Measurements from ENCODE around the gene ATG2B. TPM values are rescaled to one million over a fixed set of nuclear protein-coding genes. Genes with fewer than 3 reads are reported as not detected.

ATG2B gene
- total RNA-seq, 2 experiments from 2014 or later: 17.2 to 18.9 TPM

DNA sequence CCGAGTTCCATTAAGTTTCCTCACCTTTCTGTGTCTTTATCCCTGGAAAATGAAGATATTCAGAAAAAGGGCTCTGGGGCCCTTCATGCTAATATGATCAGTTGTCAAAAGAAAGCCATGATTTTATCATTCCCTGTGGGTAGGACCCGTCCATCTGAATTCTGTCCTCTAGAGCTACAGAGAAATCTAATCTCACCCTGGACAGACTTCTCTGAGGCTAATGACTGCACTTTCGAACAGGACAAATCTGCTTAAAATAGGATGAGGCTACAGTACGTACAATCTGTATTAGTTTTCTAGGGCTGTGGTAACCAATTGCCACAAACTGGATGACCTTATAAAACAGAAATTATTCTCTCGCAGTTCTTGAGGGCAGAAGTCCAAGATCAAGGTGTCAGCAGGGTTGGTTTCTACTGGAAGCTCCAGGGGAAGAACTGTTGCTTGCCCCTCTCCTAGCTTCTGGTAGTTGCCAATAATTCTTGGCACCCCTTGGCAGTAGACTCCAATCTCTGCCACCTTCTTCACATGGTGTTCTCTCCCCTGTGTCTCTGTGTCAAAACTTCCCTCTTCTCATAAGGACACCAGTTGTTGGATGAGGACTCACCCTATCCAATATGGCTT is 30.0 kb upstream of the ATG2B start:
- Mint-ChIP-seq H3K27ac (no peak overlapping the region), H3K4me3 (peak overlapping the region; percentile 88), H3K9me3 (no peaks in the 10 kb centered on the region), H3K4me1 (peaks cover 18% of the 10 kb centered on the region), H3K27me3 (peaks cover 7% of the 10 kb centered on the region), H3K36me3 (ENCODE audit: low read depth) (no peaks in the 10 kb centered on the region)
- DNase-seq: no peak
- CTCF ChIA-PET: interaction anchor here (1.1 to 1.4 kb wide), 2 partner anchors 11 to 13 kb away, joined by 3 to 4 read pairs; no protein-coding TSS in a partner anchor
- POLR2A ChIA-PET: no interaction called here

DNA sequence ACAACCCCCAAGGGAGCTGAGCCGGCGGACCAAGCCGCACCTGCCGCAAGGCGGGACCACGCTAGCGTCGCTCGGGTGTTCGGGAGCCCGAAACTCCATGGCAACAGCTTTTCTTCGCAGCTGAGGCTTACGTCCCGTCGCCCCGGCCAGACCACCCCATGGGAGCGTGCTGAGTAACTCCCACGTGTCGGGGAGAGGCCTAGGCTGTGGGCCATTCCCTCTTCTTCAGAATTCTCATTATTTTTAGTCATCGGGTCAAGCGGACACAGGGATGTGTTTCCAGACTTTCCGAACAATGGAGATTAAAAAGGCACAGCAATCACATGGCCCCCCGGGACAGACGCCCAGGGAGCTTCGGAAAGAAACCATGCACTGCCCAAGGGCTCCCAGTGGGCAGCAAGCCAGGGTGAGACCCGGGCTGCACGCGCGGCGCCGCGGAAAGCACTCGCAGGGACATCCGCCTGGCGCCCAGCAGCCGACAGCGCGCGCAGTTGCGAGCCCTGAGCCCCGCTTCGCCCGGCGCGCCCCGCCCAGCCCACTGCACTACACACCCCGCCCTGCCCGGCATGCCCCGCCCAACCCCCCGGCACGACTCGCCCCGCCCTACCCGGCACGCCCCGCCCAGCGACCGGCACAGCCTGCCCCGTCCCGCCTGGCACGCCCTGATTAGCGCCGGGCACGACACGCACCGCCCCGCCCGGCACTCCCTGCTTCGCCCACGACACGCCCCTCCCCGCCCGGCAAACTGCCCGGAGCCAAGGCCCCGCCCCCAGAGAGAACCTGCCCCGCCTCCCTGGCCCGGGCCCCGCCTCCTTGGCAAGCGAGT is 28.4 kb upstream of the ATG2B start:
- Mint-ChIP-seq H3K4me1 (peaks cover 18% of the 10 kb centered on the region), H3K9me3 (no peaks in the 10 kb centered on the region), H3K27ac (peak overlapping the region; percentile 90), H3K36me3 (ENCODE audit: low read depth) (peaks cover 3% of the 10 kb centered on the region), H3K27me3 (peaks cover 7% of the 10 kb centered on the region), H3K4me3 (peak overlapping the region; percentile 88)
- ChIA-PET CTCF (interaction anchor here (1.1 to 1.4 kb wide), 2 partner anchors 25 to 85 kb away, joined by 3 read pairs; no protein-coding TSS in a partner anchor), POLR2A (no interaction called here)
- DNase-seq: peak; percentile 99

DNA sequence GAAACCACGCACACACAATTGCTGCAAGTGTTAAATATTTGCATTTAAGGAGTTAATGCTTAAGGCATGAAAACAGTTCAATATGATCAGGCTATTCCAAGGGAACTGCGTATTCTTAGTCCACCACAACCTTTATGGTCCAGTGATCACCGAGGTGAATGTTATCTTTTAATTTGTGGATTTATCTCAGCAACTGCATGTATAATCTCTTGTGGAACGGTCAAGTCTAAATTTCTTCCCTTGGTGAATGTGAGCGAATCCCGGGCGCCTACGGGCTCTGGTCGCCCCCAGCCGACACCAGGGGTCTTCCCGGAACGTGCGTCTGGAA is 27.8 kb upstream of the ATG2B start:
- H3K9me3 Mint-ChIP-seq: no peaks in the 10 kb centered on the region
- peaks cover 5% of the 10 kb centered on the region for H3K27me3 Mint-ChIP-seq
- no peak for DNase-seq
- ChIA-PET POLR2A (no interaction called here), CTCF (interaction anchor here (0.7 to 1.4 kb wide), 3 partner anchors 9 to 84 kb away, joined by 3 read pairs; no protein-coding TSS in a partner anchor)
- peak overlapping the region; percentile 88 for H3K4me3 Mint-ChIP-seq
- peaks cover 18% of the 10 kb centered on the region for H3K4me1 Mint-ChIP-seq
- H3K36me3 Mint-ChIP-seq (ENCODE audit: low read depth): peaks cover 5% of the 10 kb centered on the region
- H3K27ac Mint-ChIP-seq: peak overlapping the region; percentile 90

DNA sequence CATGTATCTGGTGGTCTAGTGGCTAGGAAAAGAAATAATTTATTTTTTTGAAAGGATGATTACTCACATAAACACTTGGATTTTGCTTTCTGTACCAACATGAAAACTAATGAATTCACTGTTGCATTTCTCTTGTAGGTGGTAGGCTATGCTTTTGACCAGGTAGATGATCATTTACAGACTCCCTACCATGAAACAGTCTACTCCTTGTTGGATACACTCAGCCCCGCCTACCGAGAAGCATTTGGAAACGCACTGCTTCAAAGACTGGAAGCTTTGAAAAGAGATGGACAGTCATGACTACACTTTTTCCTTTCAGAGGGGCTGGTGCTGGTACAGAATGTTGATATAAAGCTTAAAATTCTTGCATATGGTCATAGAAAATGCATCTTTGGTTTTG is 22.2 kb upstream of the ATG2B start:
- DNase-seq: no peak
- Mint-ChIP-seq H3K4me3 (no peak overlapping the region), H3K9me3 (no peaks in the 10 kb centered on the region), H3K36me3 (ENCODE audit: low read depth) (peaks cover 8% of the 10 kb centered on the region), H3K27me3 (no peaks in the 10 kb centered on the region), H3K27ac (no peak overlapping the region), H3K4me1 (peaks cover 11% of the 10 kb centered on the region)
- ChIA-PET POLR2A (no interaction called here), CTCF (no interaction called here)

DNA sequence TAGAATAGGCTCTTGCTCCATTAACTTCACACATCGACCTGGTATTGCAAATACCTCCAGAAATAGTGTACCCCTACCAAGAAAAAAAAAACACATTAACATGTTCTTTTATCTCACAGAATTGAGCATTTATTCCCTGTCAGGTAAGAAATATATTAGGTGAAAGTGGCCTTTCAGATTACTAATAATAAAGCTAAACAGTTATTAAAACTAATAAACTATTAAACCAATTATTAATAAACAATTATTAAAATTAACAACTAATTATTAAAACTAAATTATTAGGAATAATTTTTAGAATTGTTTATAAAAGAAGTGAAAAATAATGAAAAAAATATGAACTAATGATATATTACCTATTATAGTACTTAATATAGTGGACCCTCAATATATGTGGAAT is 21.6 kb upstream of the ATG2B start:
- no peaks in the 10 kb centered on the region for H3K27me3 Mint-ChIP-seq
- H3K4me3 Mint-ChIP-seq: no peak overlapping the region
- DNase-seq: no peak
- ChIA-PET CTCF (no interaction called here), POLR2A (no interaction called here)
- H3K4me1 Mint-ChIP-seq: peaks cover 10% of the 10 kb centered on the region
- peaks cover 8% of the 10 kb centered on the region for H3K36me3 Mint-ChIP-seq (ENCODE audit: low read depth)
- no peak overlapping the region for H3K27ac Mint-ChIP-seq
- H3K9me3 Mint-ChIP-seq: no peaks in the 10 kb centered on the region

DNA sequence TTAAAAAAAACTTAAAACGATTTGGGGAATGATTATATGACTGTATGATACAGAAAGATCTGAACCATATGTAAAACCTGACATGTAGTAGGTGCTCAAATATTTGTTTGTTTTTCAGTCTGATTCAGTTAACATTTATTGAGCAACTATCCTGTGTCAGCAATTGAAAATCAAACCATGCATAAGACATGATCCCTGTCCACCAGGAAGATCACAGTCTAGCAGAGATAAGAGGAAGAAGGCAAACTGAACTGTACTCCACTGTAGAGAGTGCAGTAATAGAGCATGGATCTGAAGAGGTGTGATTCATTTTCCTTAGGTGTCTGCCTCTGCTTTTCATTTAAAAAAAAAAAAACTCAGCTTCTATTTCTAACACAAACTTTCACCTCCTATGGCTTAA is 20.9 kb upstream of the ATG2B start:
- Mint-ChIP-seq H3K4me3 (no peak overlapping the region), H3K36me3 (ENCODE audit: low read depth) (peaks cover 8% of the 10 kb centered on the region), H3K4me1 (peaks cover 10% of the 10 kb centered on the region), H3K9me3 (no peaks in the 10 kb centered on the region), H3K27me3 (no peaks in the 10 kb centered on the region), H3K27ac (no peak overlapping the region)
- ChIA-PET CTCF (no interaction called here), POLR2A (no interaction called here)
- no peak for DNase-seq

DNA sequence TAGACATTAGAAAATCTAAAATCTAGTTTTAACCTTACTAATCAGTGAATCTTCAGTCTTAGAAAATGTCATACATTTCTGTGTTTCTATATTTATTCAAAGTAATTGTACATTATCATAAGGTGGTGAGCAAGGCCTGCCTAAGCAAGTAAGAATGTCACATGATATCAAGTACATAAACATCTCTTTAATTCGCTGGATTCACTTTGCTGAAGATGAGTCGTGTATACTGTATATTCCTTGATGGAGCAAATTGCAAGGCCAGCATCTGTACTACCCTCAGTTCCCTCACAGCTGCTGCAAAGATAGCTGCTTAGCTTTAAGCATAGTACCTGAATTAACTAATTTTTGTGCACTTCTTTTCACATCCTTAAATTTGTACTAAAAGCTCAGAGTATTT is 20.3 kb upstream of the ATG2B start:
- POLR2A ChIA-PET: no interaction called here
- Mint-ChIP-seq H3K27ac (no peak overlapping the region), H3K4me1 (peaks cover 10% of the 10 kb centered on the region), H3K27me3 (no peaks in the 10 kb centered on the region), H3K4me3 (no peak overlapping the region), H3K9me3 (no peaks in the 10 kb centered on the region), H3K36me3 (ENCODE audit: low read depth) (peaks cover 8% of the 10 kb centered on the region)
- CTCF ChIA-PET: interaction anchor here (2.3 kb wide), 1 partner anchor 16 kb away, joined by 9 read pairs; no protein-coding TSS in a partner anchor
- no peak for DNase-seq

DNA sequence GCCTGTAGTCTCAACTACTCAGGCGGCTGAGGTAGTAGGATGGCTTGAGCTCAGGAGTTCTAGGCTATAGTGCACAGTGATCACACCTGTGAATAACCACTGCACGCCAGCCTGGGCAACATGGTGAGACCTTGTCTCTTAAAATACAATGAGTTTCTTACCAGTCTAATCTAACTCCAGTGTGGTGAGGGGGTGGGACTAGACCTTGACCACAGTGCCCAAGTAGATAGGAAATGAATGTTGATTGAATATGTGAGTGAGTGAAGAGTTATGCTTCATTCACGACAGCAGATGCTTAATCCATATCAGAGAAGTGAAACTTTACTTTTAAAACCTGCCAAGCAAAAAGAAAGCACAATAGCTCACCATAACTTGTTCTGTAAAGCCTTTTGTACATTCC is 17.6 kb upstream of the ATG2B start:
- POLR2A ChIA-PET: interaction anchor here (0.6 kb wide), 1 partner anchor 36 kb away, joined by 4 read pairs; no protein-coding TSS in a partner anchor
- CTCF ChIA-PET: interaction anchor here (1.3 to 1.4 kb wide), 2 partner anchors 8 to 10 kb away, joined by 4 to 5 read pairs; no protein-coding TSS in a partner anchor
- no peak overlapping the region for H3K27ac Mint-ChIP-seq

DNA sequence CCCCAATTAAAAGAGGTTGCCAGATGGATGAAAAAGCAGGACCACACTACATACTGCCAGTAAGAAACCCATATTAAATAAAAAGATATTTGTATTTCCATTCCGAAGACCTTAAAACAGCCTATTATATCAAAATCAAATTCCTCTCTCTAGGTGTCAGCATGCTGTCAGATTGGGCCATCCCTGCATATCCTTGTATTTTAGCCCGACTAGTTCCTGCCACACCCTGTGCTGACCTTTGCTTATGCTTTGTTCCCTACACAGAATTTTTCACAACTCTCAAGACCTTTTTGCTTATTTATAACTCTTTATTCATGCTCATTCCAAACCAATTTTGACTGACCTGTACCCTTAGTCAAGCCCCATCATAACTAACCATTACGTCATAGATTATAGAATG is 13.0 kb upstream of the ATG2B start:
- ChIA-PET CTCF (no interaction called here), POLR2A (no interaction called here)
- Mint-ChIP-seq H3K4me3 (no peak overlapping the region), H3K27me3 (no peaks in the 10 kb centered on the region), H3K27ac (no peak overlapping the region), H3K9me3 (no peaks in the 10 kb centered on the region), H3K36me3 (ENCODE audit: low read depth) (peaks cover 3% of the 10 kb centered on the region), H3K4me1 (peaks cover 10% of the 10 kb centered on the region)
- DNase-seq: no peak

More for the DNA sequence above, 17.6 kb upstream of the ATG2B start:
- Mint-ChIP-seq H3K4me1 (peaks cover 10% of the 10 kb centered on the region), H3K27me3 (no peaks in the 10 kb centered on the region), H3K9me3 (no peaks in the 10 kb centered on the region), H3K4me3 (no peak overlapping the region), H3K36me3 (ENCODE audit: low read depth) (peaks cover 3% of the 10 kb centered on the region)
- DNase-seq: no peak

DNA sequence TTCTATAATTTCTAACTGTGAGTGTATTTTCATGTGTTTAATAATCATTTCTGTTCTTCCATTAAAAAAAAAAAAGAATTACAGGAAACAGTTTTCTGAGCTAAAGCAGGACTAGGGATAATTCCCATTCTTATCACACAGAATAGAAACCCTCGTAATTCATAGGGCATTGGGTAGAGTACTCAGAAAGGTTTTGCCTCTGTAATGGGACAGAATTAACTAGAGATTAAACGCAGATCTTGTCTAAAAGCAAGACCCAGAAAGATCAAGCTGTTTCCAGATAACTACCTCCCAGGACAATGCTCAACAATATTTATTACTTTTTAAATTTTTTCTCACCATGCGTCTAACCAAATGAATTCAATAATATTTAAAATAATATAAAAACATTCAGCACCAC is 10.4 kb upstream of the ATG2B start:
- no peak for DNase-seq
- peaks cover 3% of the 10 kb centered on the region for H3K9me3 Mint-ChIP-seq
- no peak overlapping the region for H3K4me3 Mint-ChIP-seq
- H3K4me1 Mint-ChIP-seq: peaks cover 4% of the 10 kb centered on the region
- ChIA-PET POLR2A (no interaction called here), CTCF (no interaction called here)
- H3K27ac Mint-ChIP-seq: no peak overlapping the region
- peaks cover 9% of the 10 kb centered on the region for H3K36me3 Mint-ChIP-seq (ENCODE audit: low read depth)
- H3K27me3 Mint-ChIP-seq: no peaks in the 10 kb centered on the region

DNA sequence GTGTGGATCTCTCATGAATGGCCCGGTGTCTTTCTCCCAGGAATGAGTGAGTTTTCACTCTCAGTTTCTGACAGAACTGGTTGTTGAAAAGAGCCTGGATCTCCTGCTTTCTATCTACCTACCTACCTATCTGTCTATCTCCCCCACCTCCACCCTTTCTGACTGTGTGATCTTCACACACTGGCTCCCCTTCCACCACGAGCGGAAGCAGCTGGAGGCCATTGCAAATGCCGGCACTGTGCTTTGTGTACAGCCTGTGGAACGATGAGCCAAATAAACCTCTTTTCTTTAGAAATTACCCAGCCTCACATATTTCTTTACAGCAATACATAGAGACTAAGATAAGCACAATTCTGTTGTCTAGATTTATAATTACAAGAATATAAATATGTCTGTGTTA is 7.4 kb upstream of the ATG2B start:
- DNase-seq: no peak
- H3K27me3 Mint-ChIP-seq: no peaks in the 10 kb centered on the region
- POLR2A ChIA-PET: no interaction called here
- no peak overlapping the region for H3K4me3 Mint-ChIP-seq
- no peak overlapping the region for H3K27ac Mint-ChIP-seq
- CTCF ChIA-PET: interaction anchor here (1.4 kb wide), 1 partner anchor 10 kb away, joined by 5 read pairs; no protein-coding TSS in a partner anchor
- H3K4me1 Mint-ChIP-seq: peaks cover 11% of the 10 kb centered on the region
- peaks cover 11% of the 10 kb centered on the region for H3K36me3 Mint-ChIP-seq (ENCODE audit: low read depth)
- peaks cover 3% of the 10 kb centered on the region for H3K9me3 Mint-ChIP-seq

DNA sequence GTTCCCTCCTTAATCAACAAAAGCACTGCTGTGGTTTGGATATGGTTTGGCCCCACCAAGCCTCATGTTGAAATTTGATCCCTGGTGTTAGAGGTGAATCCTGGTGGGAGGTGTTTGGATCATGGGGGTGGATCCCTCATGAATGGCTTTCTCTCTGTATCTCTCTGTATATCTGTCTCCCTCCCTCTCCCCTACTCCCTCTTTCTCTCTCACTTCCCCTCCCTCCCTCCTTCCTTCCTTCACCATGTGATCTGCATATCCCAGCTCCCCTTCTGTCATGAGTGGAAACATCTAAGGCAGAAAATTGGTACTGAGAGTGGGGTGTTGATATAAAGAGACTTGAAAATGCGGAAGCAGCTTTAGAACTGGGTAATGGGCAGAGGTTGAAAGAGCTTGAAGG is 5.4 kb upstream of the ATG2B start:
- CTCF ChIA-PET: interaction anchor here (0.6 to 2.4 kb wide), 2 partner anchors 14 to 329 kb away, joined by 3 to 9 read pairs; partner anchors contain the start of gene C14orf132

DNA sequence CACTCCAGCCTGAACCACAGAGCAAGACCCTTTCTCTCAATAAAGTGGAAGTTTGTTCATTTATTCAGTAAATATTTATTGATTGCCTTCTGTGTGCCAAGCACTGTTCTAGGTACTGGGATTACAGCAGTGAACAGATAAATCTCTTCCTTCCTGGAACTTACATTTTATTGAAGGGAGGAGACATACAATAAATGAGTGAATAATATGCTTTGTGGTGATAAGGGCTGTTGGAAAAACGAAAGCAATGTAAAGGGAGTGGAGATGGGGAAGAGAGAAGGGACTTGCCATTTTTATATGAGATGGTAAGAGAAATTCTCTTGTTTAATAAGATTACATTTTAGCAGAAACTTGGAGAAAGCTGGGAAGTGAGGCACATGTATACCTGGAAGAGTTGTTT is 1.8 kb upstream of the ATG2B start:
- Mint-ChIP-seq H3K27me3 (no peaks in the 10 kb centered on the region), H3K9me3 (peaks cover 3% of the 10 kb centered on the region), H3K36me3 (ENCODE audit: low read depth) (peaks cover 11% of the 10 kb centered on the region), H3K27ac (no peak overlapping the region), H3K4me1 (peaks cover 42% of the 10 kb centered on the region), H3K4me3 (peak overlapping the region; percentile 79)
- DNase-seq: no peak
- POLR2A ChIA-PET: no interaction called here
- CTCF ChIA-PET: interaction anchor here (1.0 kb wide), 1 partner anchor 17 kb away, joined by 3 read pairs; no protein-coding TSS in a partner anchor

More for the DNA sequence above, 5.4 kb upstream of the ATG2B start:
- H3K4me1 Mint-ChIP-seq: peaks cover 23% of the 10 kb centered on the region
- DNase-seq: no peak
- H3K9me3 Mint-ChIP-seq: peaks cover 3% of the 10 kb centered on the region
- H3K36me3 Mint-ChIP-seq (ENCODE audit: low read depth): peaks cover 13% of the 10 kb centered on the region
- no peaks in the 10 kb centered on the region for H3K27me3 Mint-ChIP-seq
- no peak overlapping the region for H3K4me3 Mint-ChIP-seq
- no peak overlapping the region for H3K27ac Mint-ChIP-seq
- POLR2A ChIA-PET: no interaction called here
